Transverse colon (tissue), 4 donors: ENCODE data around the gene DCHS2. TPM values are rescaled to one million over a fixed set of nuclear protein-coding genes. Genes with fewer than 3 reads are reported as not detected.

Source experiments
- DNase-seq: peaks from one replicate; pipeline ENCODE4 v3.0.0-alpha.2; 2019
- H3K27ac ChIP-seq, 4 donors: fragments of 200-600 bp; sonication (generic); 2 replicates each; pipeline ENCODE4 v1.5.1; 2016 to 2018; ENCODE audit warnings: inconsistent platforms in 4 of 4
- H3K27me3 ChIP-seq: fragments of 200-600 bp; sonication (generic); 2 replicates; pipeline ENCODE4 v1.5.1; 2017; ENCODE audit warnings: inconsistent platforms
- H3K36me3 ChIP-seq, 4 donors: fragments of 200-600 bp; sonication (generic); 2 replicates each; pipeline ENCODE4 v1.5.1; 2017 to 2019; ENCODE audit warnings: inconsistent platforms in 4 of 4
- H3K4me1 ChIP-seq, 4 donors: fragments of 200-600 bp; sonication (generic); 2 replicates each; pipeline ENCODE4 v1.5.1; 2017 to 2020; ENCODE audit warnings: inconsistent platforms in 4 of 4
- H3K4me3 ChIP-seq, 4 donors: fragments of 200-600 bp; sonication (generic); 1 replicate in 1 of 4; 2 replicates in 3 of 4; pipeline versions ENCODE4 v1.5.1 to v1.6.1; 2017 to 2019; ENCODE audit warnings: inconsistent platforms in 4 of 4
- H3K9me3 ChIP-seq, 2 donors: fragments of 200-600 bp; sonication (generic); 2 replicates each; pipeline ENCODE4 v1.5.1; 2017 to 2019; ENCODE audit warnings: inconsistent platforms in 2 of 2
- CTCF ChIP-seq, 5 experiments: fragments of 200-600 bp in 3 of 5; fragments of 450-650 bp in 2 of 5; sonication (generic) in 3 of 5; IDR thresholded peaks; 1 replicate in 2 of 5; 2 replicates in 3 of 5; pipeline ENCODE4 v1.5.1; 2016 to 2017; ENCODE audit warnings: antibody characterized with exemption in 5 of 5, inconsistent platforms in 3 of 5, mild to moderate bottlenecking in 2 of 5, moderate library complexity in 1 of 5
- EP300 ChIP-seq: sonication (generic); formaldehyde crosslinking; IDR thresholded peaks from one replicate; pipeline ENCODE4 v1.6.1; 2017; ENCODE audit warnings: antibody characterized with exemption, low read depth
- POLR2A ChIP-seq: fragments of 450-650 bp; IDR thresholded peaks from one replicate; pipeline ENCODE4 v1.6.1; 2016; ENCODE audit warnings: antibody characterized with exemption, mild to moderate bottlenecking, moderate library complexity
- POLR2AphosphoS5 ChIP-seq, 3 donors: sonication (generic); formaldehyde crosslinking; IDR thresholded peaks; one replicate each; pipeline ENCODE4 v1.6.1; 2016; ENCODE audit warnings: antibody characterized with exemption in 3 of 3
- WGBS, 2 donors: methylation state at CpG; one replicate each; pipeline ENCODE4 v1.1.5; 2018; ENCODE audit warnings: low coverage in 1 of 2; 5-methylcytosine and 5-hydroxymethylcytosine counted together
- in situ Hi-C, 4 donors: fragments of 200-750 bp; cut with MboI; loops; one replicate each; pipeline versions ENCODE4 v1.15.0 to v1.15.1; 2017; ENCODE audit warnings: low sequenced_read_pairs in 3 of 4, low pct_ligation_motif_present in 1 of 4, low pct_unique_long_range_greater_than_20kb in 1 of 4
- intact Hi-C: fragments of 100-400 bp; cut with DNase I; formaldehyde crosslinking; loops from one replicate; pipeline ENCODE4 v1.15.1; 2023; ENCODE audit warnings: low total_unique reads
- total RNA-seq, 4 donors: library from RNA; depleted of rRNA; stranded (reverse); fragments of >200 nt; gene quantifications; one replicate each; pipeline ENCODE4 v1.1.0, GENCODE V29; 2016

DCHS2 gene
- total RNA-seq, 4 donors from 2014 or later, result 0.60 to 20.6 (median 2.9) TPM

DNA sequence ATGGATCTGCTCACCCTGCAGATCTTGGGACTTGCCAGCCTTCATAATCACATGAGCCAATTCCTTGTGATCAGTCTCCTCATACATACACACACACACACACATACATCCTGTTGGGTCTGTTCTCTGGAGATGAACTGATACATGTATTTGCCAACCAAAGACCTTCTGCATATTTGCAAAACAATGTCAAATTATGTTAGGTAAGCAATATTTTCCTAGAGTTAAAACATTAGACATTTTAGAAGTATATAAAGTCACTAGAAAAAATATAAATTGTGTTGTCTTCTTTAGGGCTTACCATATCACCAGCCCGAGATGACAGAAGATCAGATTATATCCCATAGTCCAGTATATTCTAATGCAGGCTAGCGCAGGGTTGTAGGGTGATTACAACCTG lies 156.0 kb downstream of the DCHS2 start:
- intact Hi-C loops, result no loop called here
- Histone ChIP-seq H3K4me1 (peaks cover 0 to 5% (median 2%) of the 10 kb centered on the region in 4 donors), H3K27ac (no peak overlapping the region), H3K4me3 (no peak overlapping the region), H3K27me3 (peaks cover 26% of the 10 kb centered on the region), H3K9me3 (no peaks in the 10 kb centered on the region), H3K36me3 (no peaks in the 10 kb centered on the region)
- no peak for DNase-seq
- TF ChIP-seq POLR2AphosphoS5 (IDR thresholded peaks at IDR 0.05) (no peak), CTCF (IDR thresholded peaks at IDR 0.05) (no peak), POLR2A (no peak)
- 85 to 96% methylated on average over 2 of the region's 2 CpGs for WGBS, 2 donors
- in situ Hi-C loops, result no loop called here

DNA sequence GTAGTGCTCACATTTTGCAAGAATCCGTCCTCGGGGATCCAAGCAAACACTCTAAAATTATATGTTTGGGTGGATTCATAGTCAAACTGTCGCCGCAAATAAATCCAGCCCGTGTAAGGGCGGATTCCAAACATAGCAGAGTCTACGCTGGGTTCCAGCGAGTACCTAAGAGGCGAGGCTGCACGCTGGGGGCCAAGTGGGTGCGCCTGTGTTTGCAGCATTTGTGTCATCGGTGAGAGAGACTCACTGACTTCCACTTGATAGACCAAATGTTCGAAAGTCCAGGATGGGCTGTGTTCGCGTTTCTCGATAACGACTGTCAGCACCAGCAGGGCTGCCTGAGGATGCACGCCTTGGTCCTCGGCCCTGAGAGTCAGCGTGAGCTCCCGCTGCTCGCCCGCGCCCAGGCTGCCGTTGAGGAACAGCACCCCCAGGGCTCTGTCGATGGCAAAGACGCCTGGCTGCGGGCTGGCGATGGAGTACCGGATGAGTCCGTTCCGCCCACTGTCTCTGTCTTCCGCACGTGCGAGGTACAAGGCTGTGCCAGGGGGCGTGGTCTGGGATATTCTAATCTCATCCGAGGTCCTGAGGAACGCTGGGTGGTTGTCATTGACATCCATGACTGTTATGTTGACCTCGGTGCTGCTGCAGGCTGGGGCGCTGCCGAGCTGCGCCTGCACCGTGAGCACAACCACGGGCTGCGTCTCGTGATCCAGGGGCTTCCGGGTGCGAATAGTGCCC lies 158.7 kb downstream of the DCHS2 start:
- in situ Hi-C loops, result no loop called here
- Histone ChIP-seq H3K27ac (no peak overlapping the region), H3K27me3 (peaks cover 27% of the 10 kb centered on the region), H3K4me3 (peak overlapping the region in 2 of 4 donors; percentile 21), H3K36me3 (no peaks in the 10 kb centered on the region), H3K4me1 (peaks cover 0 to 5% (median 2%) of the 10 kb centered on the region in 4 donors), H3K9me3 (no peaks in the 10 kb centered on the region)
- intact Hi-C loops, result no loop called here
- 16% methylated on average over 32 of the region's 48 CpGs; no CpG with 5 or more reads in 1 of the 2 donors for WGBS, 2 donors
- TF ChIP-seq POLR2AphosphoS5 (IDR thresholded peaks at IDR 0.05) (no peak), EP300 (no peak), POLR2A (no peak), CTCF (IDR thresholded peaks at IDR 0.05) (no peak)
- DNase-seq, result peak; percentile 24

GRCh38 chr4:154329939-154330338 lies 161.7 kb downstream of the DCHS2 start:
- intact Hi-C loops, result no loop called here
- WGBS, 2 donors, result 59 to 60% methylated on average over 3 of the region's 3 CpGs
- TF ChIP-seq EP300 (no peak), POLR2AphosphoS5 (IDR thresholded peaks at IDR 0.05) (peak in 2 of 3 donors; percentile 25 to 33), CTCF (IDR thresholded peaks at IDR 0.05) (no peak), POLR2A (no peak)
- H3K4me1 ChIP-seq, result peaks cover 0 to 5% (median 2%) of the 10 kb centered on the region in 4 donors
- H3K27ac ChIP-seq, result no peak overlapping the region
- DNase-seq, result peak; percentile 18
- in situ Hi-C loops, result no loop called here
- H3K4me3 ChIP-seq, result no peak overlapping the region
- no peaks in the 10 kb centered on the region for H3K9me3 ChIP-seq
- H3K27me3 ChIP-seq, result peaks cover 27% of the 10 kb centered on the region
- no peaks in the 10 kb centered on the region for H3K36me3 ChIP-seq

DNA sequence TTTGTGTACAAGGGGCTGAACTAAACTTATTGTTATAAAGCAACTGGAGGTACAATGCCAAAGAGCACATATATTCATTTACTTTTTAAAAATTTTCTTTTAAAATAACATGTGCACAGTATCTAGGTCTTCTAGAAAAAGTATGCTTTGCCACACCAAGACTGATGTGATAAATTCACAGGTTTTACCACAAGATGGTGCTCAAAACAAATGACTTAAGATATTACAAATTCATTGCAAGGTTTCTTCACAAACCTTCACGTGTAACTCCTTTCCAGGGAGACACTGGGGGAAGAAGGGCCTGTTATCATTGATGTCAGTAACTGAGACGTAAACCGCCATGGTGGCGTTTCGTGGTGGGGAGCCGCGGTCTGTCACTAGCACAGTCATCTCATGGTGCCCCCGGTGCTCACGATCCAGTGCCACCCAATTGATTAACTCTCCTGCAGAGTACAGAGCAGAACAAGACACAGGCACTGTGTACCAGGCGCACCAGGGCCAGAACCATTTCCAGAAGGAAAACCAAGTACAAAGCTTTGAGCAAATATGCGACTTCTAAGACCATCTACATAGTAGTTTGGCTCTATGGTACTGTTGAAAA lies 162.2 kb downstream of the DCHS2 start:
- WGBS, 2 donors, result 46 to 76% methylated on average over 3 to 11 of the region's 11 CpGs
- peak overlapping the region in 1 of 4 donors; percentile 27 for H3K27ac ChIP-seq

More for the DNA sequence above, 162.2 kb downstream of the DCHS2 start:
- in situ Hi-C loops (no loop called here), intact Hi-C loops (no loop called here)
- DNase-seq, result no peak
- no peaks in the 10 kb centered on the region for H3K9me3 ChIP-seq
- H3K4me1 ChIP-seq, result peaks cover 0 to 5% (median 2%) of the 10 kb centered on the region in 4 donors
- peaks cover 27% of the 10 kb centered on the region for H3K27me3 ChIP-seq
- H3K36me3 ChIP-seq, result no peaks in the 10 kb centered on the region
- no peak overlapping the region for H3K4me3 ChIP-seq
- TF ChIP-seq EP300 (no peak), CTCF (IDR thresholded peaks at IDR 0.05) (peak in 3 of 5 experiments; percentile 12 to 19 (median 16)), POLR2A (no peak), POLR2AphosphoS5 (IDR thresholded peaks at IDR 0.05) (no peak)
